ENCODE data around the gene ABI2.
"Not testable (repeated sequence)": the region's sequence is repeated elsewhere in the genome, so short reads cannot be mapped to it uniquely, and the experiment has no call there.

Gene ABI2

DNA sequence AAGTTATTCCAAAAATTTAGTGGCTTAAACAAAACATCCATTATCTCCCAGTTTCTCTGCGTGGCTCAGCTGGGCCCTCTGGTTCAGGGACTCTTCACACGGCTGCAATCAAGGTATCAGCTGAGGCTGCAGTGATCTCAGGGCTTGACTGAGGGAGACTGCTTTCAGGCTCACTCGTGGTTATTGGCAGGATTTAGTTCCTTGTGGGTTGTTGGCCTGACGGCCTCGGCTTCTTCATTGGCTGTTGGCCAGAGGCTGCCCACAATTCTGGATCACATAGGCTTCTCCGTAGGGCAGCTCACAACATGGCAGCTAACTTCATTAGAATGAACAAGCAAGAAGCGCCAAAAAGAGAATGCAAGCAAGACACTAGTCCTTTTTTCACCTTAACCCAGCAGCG, 90.1 kb downstream of the ABI2 start:
- no peaks in the 10 kb centered on the region for H3K9me3 ChIP-seq (ENCODE audit: insufficient read depth, low read depth, low read length)
- no peaks in the 10 kb centered on the region for H3K79me1 ChIP-seq (ENCODE audit: low read length)
- H2BK5ac ChIP-seq (ENCODE audit: low read depth, low read length, poor library complexity), result no peak overlapping the region
- no CpG with 5 or more reads among the region's 8 CpGs for WGBS (ENCODE audit: extremely low coverage, insufficient coverage, insufficient read length)
- H3K4ac ChIP-seq (ENCODE audit: low read depth, low read length), result no peak overlapping the region
- H4K12ac ChIP-seq (ENCODE audit: low read depth, low read length), result no peak overlapping the region
- H2BK120ac ChIP-seq (ENCODE audit: insufficient read depth, low read length, poor library complexity), result no peak overlapping the region
- H3K4me3 ChIP-seq (ENCODE audit: low read depth, low read length), result no peak overlapping the region
- no peak overlapping the region for H4K8ac ChIP-seq (ENCODE audit: low read depth, low read length)
- DNase-seq, result no peak
- H4K91ac ChIP-seq (ENCODE audit: low read depth, low read length), result no peak overlapping the region
- no peak overlapping the region for H2AFZ ChIP-seq (ENCODE audit: insufficient read depth, low read length, poor library complexity)
- no peaks in the 10 kb centered on the region for H3K27me3 ChIP-seq (ENCODE audit: insufficient read depth, low read length)
- H2AK5ac ChIP-seq (ENCODE audit: low read length), result no peak overlapping the region
- H3K79me2 ChIP-seq (ENCODE audit: control insufficient read depth, insufficient read depth, low read length, poor library complexity), result no peaks in the 10 kb centered on the region
- H3K27ac ChIP-seq (ENCODE audit: low read depth, low read length), result no peak overlapping the region
- H3K18ac ChIP-seq (ENCODE audit: low read length), result no peak overlapping the region
- H2BK12ac ChIP-seq (ENCODE audit: low read length), result no peak overlapping the region
- H3K4me2 ChIP-seq (ENCODE audit: low read length), result no peak overlapping the region
- H3K23ac ChIP-seq (ENCODE audit: low read length), result no peak overlapping the region
- H3K9ac ChIP-seq (ENCODE audit: low read length), result no peak overlapping the region
- H3K4me1 ChIP-seq (ENCODE audit: control insufficient read depth in 1 of 2, insufficient read depth in 2 of 2, low read length in 2 of 2), result no peaks in the 10 kb centered on the region
- peaks cover 11 to 12% of the 10 kb centered on the region in 2 experiments for H3K36me3 ChIP-seq (ENCODE audit: control insufficient read depth in 1 of 2, insufficient read depth in 2 of 2, low read length in 2 of 2)
- H3K14ac ChIP-seq (ENCODE audit: low read length), result no peak overlapping the region

DNA sequence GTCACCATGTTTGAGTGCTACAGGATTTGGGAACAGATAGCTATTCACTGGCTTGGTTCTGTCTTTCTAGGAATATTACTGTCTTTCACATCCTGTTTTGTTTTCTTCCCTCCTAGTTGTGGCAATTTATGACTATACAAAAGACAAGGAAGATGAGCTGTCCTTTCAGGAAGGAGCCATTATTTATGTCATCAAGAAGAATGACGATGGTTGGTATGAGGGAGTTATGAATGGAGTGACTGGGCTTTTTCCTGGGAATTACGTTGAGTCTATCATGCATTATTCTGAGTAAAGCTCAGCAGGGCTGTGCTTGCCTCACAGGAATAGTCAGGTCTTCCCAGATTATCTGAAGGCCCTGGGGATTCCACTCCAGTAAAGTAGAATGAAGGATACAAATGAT, 98.9 kb downstream of the ABI2 start:
- H3K4me2 ChIP-seq (ENCODE audit: low read length), result no peak overlapping the region
- no peak overlapping the region for H2BK120ac ChIP-seq (ENCODE audit: insufficient read depth, low read length, poor library complexity)
- H3K36me3 ChIP-seq (ENCODE audit: control insufficient read depth in 1 of 2, insufficient read depth in 2 of 2, low read length in 2 of 2), result peaks cover 6 to 7% of the 10 kb centered on the region in 2 experiments
- no peak overlapping the region for H2AK5ac ChIP-seq (ENCODE audit: low read length)
- H3K14ac ChIP-seq (ENCODE audit: low read length), result no peak overlapping the region
- H3K27me3 ChIP-seq (ENCODE audit: insufficient read depth, low read length), result no peaks in the 10 kb centered on the region
- no CpG with 5 or more reads among the region's 2 CpGs for WGBS (ENCODE audit: extremely low coverage, insufficient coverage, insufficient read length)
- no peak overlapping the region for H3K4me3 ChIP-seq (ENCODE audit: low read depth, low read length)
- H4K8ac ChIP-seq (ENCODE audit: low read depth, low read length), result no peak overlapping the region
- H2BK12ac ChIP-seq (ENCODE audit: low read length), result no peak overlapping the region
- no peaks in the 10 kb centered on the region for H3K79me1 ChIP-seq (ENCODE audit: low read length)
- no peak overlapping the region for H3K4ac ChIP-seq (ENCODE audit: low read depth, low read length)
- H3K27ac ChIP-seq (ENCODE audit: low read depth, low read length), result no peak overlapping the region
- H4K91ac ChIP-seq (ENCODE audit: low read depth, low read length), result no peak overlapping the region
- H2BK5ac ChIP-seq (ENCODE audit: low read depth, low read length, poor library complexity), result no peak overlapping the region
- no peaks in the 10 kb centered on the region for H3K79me2 ChIP-seq (ENCODE audit: control insufficient read depth, insufficient read depth, low read length, poor library complexity)
- no peaks in the 10 kb centered on the region for H3K4me1 ChIP-seq (ENCODE audit: control insufficient read depth in 1 of 2, insufficient read depth in 2 of 2, low read length in 2 of 2)
- no peak overlapping the region for H2AFZ ChIP-seq (ENCODE audit: insufficient read depth, low read length, poor library complexity)
- no peak overlapping the region for H3K18ac ChIP-seq (ENCODE audit: low read length)
- H3K9me3 ChIP-seq (ENCODE audit: insufficient read depth, low read depth, low read length), result no peaks in the 10 kb centered on the region
- no peak overlapping the region for H4K12ac ChIP-seq (ENCODE audit: low read depth, low read length)
- no peak overlapping the region for H3K9ac ChIP-seq (ENCODE audit: low read length)
- H3K23ac ChIP-seq (ENCODE audit: low read length), result no peak overlapping the region
- peak; percentile 32 to 47 for DNase-seq

DNA sequence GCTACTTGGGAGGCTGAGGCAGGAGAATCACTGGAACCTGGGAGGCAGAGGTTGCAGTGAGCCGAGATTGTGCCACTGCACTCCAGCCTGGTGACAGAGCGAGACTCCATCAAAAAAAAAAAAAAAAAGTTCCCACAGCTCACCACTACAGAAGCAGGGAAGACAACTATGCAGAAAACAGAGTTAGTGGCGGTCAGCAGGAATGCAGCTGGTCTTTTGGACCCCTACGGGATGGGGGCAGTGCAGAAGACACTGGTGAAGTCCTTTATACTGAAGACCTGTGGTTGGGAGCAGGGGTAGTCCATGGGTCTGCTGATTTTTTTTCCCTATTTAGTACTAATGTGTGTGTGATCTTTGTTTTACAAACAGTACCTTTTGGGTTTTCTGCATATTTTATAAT, 101.4 kb downstream of the ABI2 start:
- not testable (repeated sequence) for H3K4me1 ChIP-seq (ENCODE audit: control insufficient read depth in 1 of 2, insufficient read depth in 2 of 2, low read length in 2 of 2); H3K79me1 ChIP-seq (ENCODE audit: low read length); H3K14ac ChIP-seq (ENCODE audit: low read length); H3K18ac ChIP-seq (ENCODE audit: low read length); H3K9me3 ChIP-seq (ENCODE audit: insufficient read depth, low read depth, low read length); H3K23ac ChIP-seq (ENCODE audit: low read length); H4K91ac ChIP-seq (ENCODE audit: low read depth, low read length); H2BK120ac ChIP-seq (ENCODE audit: insufficient read depth, low read length, poor library complexity); H3K27ac ChIP-seq (ENCODE audit: low read depth, low read length); H2BK5ac ChIP-seq (ENCODE audit: low read depth, low read length, poor library complexity); H3K4ac ChIP-seq (ENCODE audit: low read depth, low read length); DNase-seq; H4K8ac ChIP-seq (ENCODE audit: low read depth, low read length); H3K9ac ChIP-seq (ENCODE audit: low read length); H3K79me2 ChIP-seq (ENCODE audit: control insufficient read depth, insufficient read depth, low read length, poor library complexity); H4K12ac ChIP-seq (ENCODE audit: low read depth, low read length); H3K36me3 ChIP-seq (ENCODE audit: control insufficient read depth in 1 of 2, insufficient read depth in 2 of 2, low read length in 2 of 2); H3K4me3 ChIP-seq (ENCODE audit: low read depth, low read length); H3K4me2 ChIP-seq (ENCODE audit: low read length); H3K27me3 ChIP-seq (ENCODE audit: insufficient read depth, low read length); H2AK5ac ChIP-seq (ENCODE audit: low read length); H2BK12ac ChIP-seq (ENCODE audit: low read length); H2AFZ ChIP-seq (ENCODE audit: insufficient read depth, low read length, poor library complexity)
- no CpG with 5 or more reads among the region's 4 CpGs for WGBS (ENCODE audit: extremely low coverage, insufficient coverage, insufficient read length)

DNA sequence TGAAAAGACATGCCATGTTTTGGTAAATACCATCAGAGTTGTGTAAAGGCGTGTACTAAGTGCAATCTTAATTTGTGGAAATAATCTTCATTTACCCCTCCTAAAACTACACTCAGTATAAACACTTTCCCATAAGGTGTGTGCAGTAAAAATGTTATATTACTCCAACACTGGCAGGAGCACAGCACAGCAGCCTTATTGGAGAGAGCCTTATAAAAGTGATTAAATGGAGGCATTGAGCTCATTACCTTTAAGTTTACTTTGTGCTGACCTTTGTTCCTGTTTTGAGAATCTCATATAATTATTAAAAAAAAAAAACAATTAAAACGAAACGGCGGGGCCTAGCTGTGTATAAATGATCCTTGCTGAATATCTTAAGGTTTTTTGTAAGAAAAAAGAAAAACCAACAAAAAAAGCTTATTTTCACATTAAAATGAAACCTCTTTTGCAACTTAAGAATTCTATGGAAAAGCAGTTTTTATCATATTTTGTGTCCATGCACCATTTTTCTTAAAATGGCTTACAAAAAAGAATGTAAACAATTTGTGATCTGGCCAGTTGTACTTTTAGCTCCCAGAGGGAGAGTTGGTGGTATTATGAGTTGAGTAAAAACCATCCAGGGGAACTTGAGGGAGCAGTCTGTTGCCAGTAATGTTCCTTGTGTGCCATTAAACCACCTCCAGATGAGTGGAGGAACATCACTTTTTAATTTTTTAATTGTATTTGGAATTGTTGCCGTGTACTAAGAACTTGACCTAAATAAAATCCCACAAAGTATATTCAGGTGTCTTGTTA, 103.4 kb downstream of the ABI2 start:
- no peak overlapping the region for H2BK12ac ChIP-seq (ENCODE audit: low read length)
- H3K27ac ChIP-seq (ENCODE audit: low read depth, low read length), result no peak overlapping the region
- no peak overlapping the region for H4K8ac ChIP-seq (ENCODE audit: low read depth, low read length)
- H3K4me3 ChIP-seq (ENCODE audit: low read depth, low read length), result no peak overlapping the region
- no peak overlapping the region for H2BK120ac ChIP-seq (ENCODE audit: insufficient read depth, low read length, poor library complexity)
- H3K4me2 ChIP-seq (ENCODE audit: low read length), result no peak overlapping the region
- H3K4me1 ChIP-seq (ENCODE audit: control insufficient read depth in 1 of 2, insufficient read depth in 2 of 2, low read length in 2 of 2), result no peaks in the 10 kb centered on the region
- H3K36me3 ChIP-seq (ENCODE audit: control insufficient read depth in 1 of 2, insufficient read depth in 2 of 2, low read length in 2 of 2), result peaks cover 6 to 7% of the 10 kb centered on the region in 2 experiments
- H2AK5ac ChIP-seq (ENCODE audit: low read length), result no peak overlapping the region
- no peak overlapping the region for H3K4ac ChIP-seq (ENCODE audit: low read depth, low read length)
- H3K18ac ChIP-seq (ENCODE audit: low read length), result no peak overlapping the region
- H3K9me3 ChIP-seq (ENCODE audit: insufficient read depth, low read depth, low read length), result no peaks in the 10 kb centered on the region
- H3K14ac ChIP-seq (ENCODE audit: low read length), result no peak overlapping the region
- no peaks in the 10 kb centered on the region for H3K79me1 ChIP-seq (ENCODE audit: low read length)
- no peak overlapping the region for H2BK5ac ChIP-seq (ENCODE audit: low read depth, low read length, poor library complexity)
- H4K12ac ChIP-seq (ENCODE audit: low read depth, low read length), result no peak overlapping the region
- H4K91ac ChIP-seq (ENCODE audit: low read depth, low read length), result no peak overlapping the region
- H3K9ac ChIP-seq (ENCODE audit: low read length), result no peak overlapping the region
- H3K23ac ChIP-seq (ENCODE audit: low read length), result no peak overlapping the region
- H3K27me3 ChIP-seq (ENCODE audit: insufficient read depth, low read length), result no peaks in the 10 kb centered on the region
- WGBS (ENCODE audit: extremely low coverage, insufficient coverage, insufficient read length), result no CpG with 5 or more reads among the region's 5 CpGs
- no peaks in the 10 kb centered on the region for H3K79me2 ChIP-seq (ENCODE audit: control insufficient read depth, insufficient read depth, low read length, poor library complexity)
- H2AFZ ChIP-seq (ENCODE audit: insufficient read depth, low read length, poor library complexity), result no peak overlapping the region
- DNase-seq, result no peak
